CD4-positive, alpha-beta T cell treated with Interleukin-12 subunit alpha and Interleukin-12 subunit beta, for 1 hour (primary cell): Measurements from ENCODE around the gene RTBDN.

ENCODE experiments used
- DNase-seq: peaks from one replicate; pipeline ENCODE4 v3.0.0-alpha.2; 2020

RTBDN gene

DNA sequence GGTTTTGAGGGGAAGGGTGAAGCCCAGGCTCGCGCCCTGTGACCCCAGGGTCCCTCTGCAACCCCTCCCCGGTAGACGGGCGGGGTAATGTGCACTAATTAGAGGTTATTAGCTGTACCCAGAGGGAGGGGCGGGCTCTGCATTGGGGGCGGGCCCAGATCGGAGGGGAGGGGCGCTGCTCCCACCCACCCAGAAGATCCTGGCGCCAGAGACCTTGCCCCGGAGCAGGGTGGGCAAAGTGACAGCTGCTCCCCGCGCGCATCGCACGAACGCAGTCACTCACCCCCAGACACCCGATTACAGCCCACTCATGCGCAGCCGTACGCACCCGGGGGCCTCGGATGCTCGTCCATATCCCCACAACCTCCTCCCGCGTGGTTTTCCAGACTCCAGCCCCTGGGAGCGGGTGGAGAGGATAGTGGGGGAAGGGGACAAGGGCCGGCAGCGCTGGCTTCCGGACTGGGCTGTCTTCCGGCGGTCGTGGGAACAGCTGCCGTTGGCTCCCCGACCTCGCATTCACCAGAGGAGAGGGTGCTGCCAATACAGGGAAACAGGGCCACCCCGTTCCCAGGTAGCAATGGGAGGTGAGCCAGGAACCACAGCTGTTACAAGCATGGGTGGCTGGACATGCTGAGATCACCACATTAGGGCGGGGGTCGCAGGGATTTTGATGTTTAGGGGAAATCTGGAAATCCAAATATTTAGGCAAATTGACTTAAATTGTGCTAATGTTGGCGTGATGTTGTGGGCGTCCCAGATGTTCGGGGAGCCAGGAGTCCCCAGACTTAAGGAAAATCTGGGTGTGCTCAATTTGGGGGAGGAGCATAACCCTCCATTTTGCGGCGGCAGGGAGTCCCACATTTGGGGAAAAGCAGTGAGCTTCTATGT, 56.1 kb downstream of the RTBDN start:
- DNase-seq: peak; percentile 57

DNA sequence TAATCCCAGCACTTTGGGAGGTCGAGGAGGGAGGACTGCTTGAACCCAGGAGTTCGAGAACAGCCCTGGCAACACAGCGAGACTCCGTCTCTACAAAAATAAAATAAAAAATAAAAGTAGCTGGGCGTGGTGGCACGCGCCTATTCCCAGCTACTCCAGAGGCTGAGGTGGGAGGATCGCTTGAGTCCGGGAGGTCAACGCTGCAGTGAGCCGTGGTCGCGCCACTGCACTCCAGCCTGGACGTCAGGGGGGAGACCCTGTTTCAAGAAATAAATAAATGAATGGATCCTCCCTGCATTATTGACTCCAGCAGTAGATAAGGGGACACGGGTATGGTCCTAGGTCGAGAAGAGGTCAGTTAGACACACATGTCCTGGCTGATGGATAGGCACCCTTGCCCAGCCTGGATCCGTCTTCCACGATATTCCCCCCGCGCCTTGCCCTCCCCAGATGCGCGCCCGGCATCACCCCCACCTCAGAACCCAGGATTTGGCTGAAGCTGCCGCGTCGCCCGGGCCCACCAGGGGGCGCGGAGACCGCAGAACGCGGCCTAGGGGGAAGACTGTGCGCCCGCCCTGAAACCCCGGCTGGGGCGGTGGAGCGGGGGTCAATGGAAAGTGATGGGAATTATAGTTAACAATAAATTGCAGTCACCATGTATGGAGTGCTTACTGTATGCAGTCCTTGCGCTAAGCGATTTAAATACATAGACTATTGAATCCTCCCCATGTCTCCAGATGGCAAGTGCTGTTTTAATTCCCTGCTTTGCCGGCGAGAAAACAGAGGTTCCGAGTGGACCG, 57.0 kb downstream of the RTBDN start:
- DNase-seq: peak; percentile 84
